Measurements from ENCODE around the gene TRMT13. TPM values are rescaled to one million over a fixed set of nuclear protein-coding genes. Genes with fewer than 3 reads are reported as not detected.

Gene TRMT13
- 5.5 to 7.7 TPM (median 7.2 TPM) in 5 replicates for total RNA-seq (2022; extraction: Qiagen RNA extraction)

DNA sequence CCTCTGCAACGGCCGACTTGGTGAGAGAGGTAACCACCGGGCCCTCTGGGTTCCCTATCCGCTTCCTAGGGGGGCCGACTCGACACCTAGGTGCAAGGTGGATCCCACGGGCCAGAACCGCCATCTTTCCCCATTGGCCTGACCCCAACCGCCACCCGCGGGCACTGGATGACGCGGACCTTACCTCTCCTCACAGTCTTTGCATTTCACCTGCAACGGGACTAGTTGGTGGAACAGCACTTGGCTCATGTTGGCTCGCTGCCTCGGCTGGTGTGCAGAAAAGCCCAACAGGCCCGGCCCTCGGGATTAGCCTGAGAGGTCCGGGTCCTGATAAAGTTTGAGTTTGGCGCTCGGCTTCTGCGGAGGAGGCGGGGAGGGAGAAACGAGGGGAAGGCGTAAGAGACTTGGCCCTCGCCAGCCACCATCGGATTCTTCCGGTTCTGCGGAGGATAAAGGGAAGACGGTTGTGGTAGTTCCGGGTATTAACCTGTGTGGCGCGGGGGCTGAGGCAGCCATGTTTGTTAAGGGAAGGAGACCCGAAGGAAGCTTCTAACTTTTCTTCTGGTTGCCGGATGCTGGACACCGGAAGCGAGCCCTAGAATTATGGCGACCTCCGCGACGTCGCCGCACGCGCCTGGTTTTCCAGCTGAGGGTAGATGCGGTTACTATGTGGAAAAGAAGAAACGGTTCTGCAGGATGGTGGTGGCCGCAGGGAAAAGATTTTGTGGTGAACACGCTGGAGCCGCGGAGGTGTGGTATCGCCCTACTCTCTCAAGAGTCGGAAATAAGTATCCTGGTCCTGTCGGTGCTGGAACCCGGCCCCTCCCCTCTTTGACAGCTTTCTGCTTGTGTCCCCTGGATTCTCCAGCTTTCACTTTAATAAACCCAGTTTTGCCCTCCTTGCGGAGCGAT is at the start of gene TRMT13, which contains the start of gene SASS6:
TSS of gene TRMT13 (plus strand) at position 598 of the 912 bp plus-strand sequence. CDS start at position 604, 6 bp downstream.
TSS of gene SASS6 (minus strand) at position 365 of the 912 bp plus-strand sequence. CDS start at position 249, 116 bp downstream.

GRCh38 chr1:100178091-100178490 is 45.1 kb downstream of the TRMT13 start, which contains the start of gene LRRC39:
Gene LRRC39, minus strand, starts transcription at chr1:100178256. Its CDS starts 9,740 bp downstream, at chr1:100168516.

Other genes starting within 250 kb of the TRMT13 start
- 8.5 to 10.0 TPM (median 8.8 TPM) in 5 replicates for gene SLC35A3, start 163.2 kb upstream of the TRMT13 start, total RNA-seq (2022; extraction: Qiagen RNA extraction)
- gene SASS6, start 233 bp upstream of the TRMT13 start, total RNA-seq (2022; extraction: Qiagen RNA extraction): 3.4 to 4.0 TPM (median 3.7 TPM) in 5 replicates
- gene LRRC39, start 45.1 kb downstream of the TRMT13 start, total RNA-seq (2022; extraction: Qiagen RNA extraction): 0.10 to 0.15 TPM (median 0.10 TPM) in 3 of 5 replicates, not detected in the others
- gene DBT, start 116.7 kb downstream of the TRMT13 start, total RNA-seq (2022; extraction: Qiagen RNA extraction): 3.0 to 4.2 TPM (median 3.7 TPM) in 5 replicates
- gene RTCA, start 133.1 kb downstream of the TRMT13 start, total RNA-seq (2022; extraction: Qiagen RNA extraction): 21.7 to 23.5 TPM (median 22.2 TPM) in 5 replicates
- gene CDC14A, start 219.3 kb downstream of the TRMT13 start, total RNA-seq (2022; extraction: Qiagen RNA extraction): 1.9 to 2.6 TPM (median 2.4 TPM) in 5 replicates